GM12878 (cell line): ENCODE measurements around the gene PLPP2. TPM values are rescaled to one million over a fixed set of nuclear protein-coding genes. Genes with fewer than 3 reads are reported as not detected.

Source experiments
- ATAC-seq: fragments of 200-7000 bp; cut with Tn5 transposase; 3 replicates; pipeline ENCODE4 v1.9.1; 2020; ENCODE audit warnings: mild to moderate bottlenecking, moderate library complexity
- BruUV-seq: library from RNA; stranded (reverse); fragments of 400-500 nt; replicated peaks from 2 replicates; lab custom pipeline; 2021; lab: Mats Ljungman, UMichigan
- CTCF ChIA-PET: fragments of 300-600 bp; sonication (Branson Sonifier 250); formaldehyde crosslinking; extraction: SDS; loops from one replicate; lab custom pipeline; 2021; ENCODE audit warnings: inconsistent platforms; lab: Yijun Ruan, JAX
- POLR2A ChIA-PET: fragments of 350-600 bp; formaldehyde crosslinking; extraction: SDS; loops from one replicate; lab custom pipeline; 2021; ENCODE audit warnings: inconsistent platforms; lab: Charles Lee
- RAD21 ChIA-PET: fragments of 300-600 bp; sonication (Branson Sonifier 250); formaldehyde crosslinking; loops from one replicate; lab custom pipeline; 2023; ENCODE audit warnings: antibody characterized with exemption; ENCODE audit not compliant: unreplicated experiment; lab: Charles Lee
- SMC1A ChIA-PET: fragments of 300-600 bp; sonication (Branson Sonifier 250); formaldehyde crosslinking; loops from one replicate; lab custom pipeline; 2023; ENCODE audit not compliant: unreplicated experiment, uncharacterized antibody; lab: Charles Lee
- DNase-seq: peaks from one replicate; pipeline ENCODE4 v3.0.0-alpha.2; 2011; ENCODE audit warnings: low read depth, low spot score
- FAIRE-seq: peaks from 3 replicates; lab custom pipeline; 2011; peaks lifted over from hg19 to GRCh38; lab: Jason Lieb, UNC
- H2AFZ ChIP-seq: 2 replicates; pipeline ENCODE4 v1.6.0; 2011; ENCODE audit warnings: low read depth, low read length, control low read depth; ENCODE audit not compliant: control insufficient read depth
- H3K27ac ChIP-seq: 2 replicates; pipeline ENCODE4 v1.5.1; 2011; ENCODE audit warnings: control low read depth; ENCODE audit not compliant: control insufficient read depth, insufficient read depth
- H3K27me3 ChIP-seq, 2 experiments: replicated peaks in 1 of 2; 2 replicates each; pipeline versions ENCODE4 v1.6.0 to v1.6.1; 2011; ENCODE audit warnings: low read length in 1 of 2; ENCODE audit not compliant: control insufficient read depth in 2 of 2, insufficient read depth in 2 of 2
- H3K36me3 ChIP-seq, 2 experiments: 2 replicates each; pipeline ENCODE4 v1.5.1; 2011; ENCODE audit warnings: low read length in 1 of 2; ENCODE audit not compliant: control insufficient read depth in 2 of 2, insufficient read depth in 2 of 2
- H3K4me1 ChIP-seq: 2 replicates; pipeline ENCODE4 v1.6.1; 2011; ENCODE audit warnings: mild to moderate bottlenecking, low read length, moderate library complexity, mixed read lengths; ENCODE audit not compliant: control insufficient read depth, insufficient read depth
- H3K4me2 ChIP-seq: 2 replicates; pipeline ENCODE4 v1.6.0; 2011; ENCODE audit warnings: control low read depth; ENCODE audit not compliant: control insufficient read depth, insufficient read depth
- H3K4me3 ChIP-seq: fragments of 200-600 bp; sonication (generic); 2 replicates; pipeline ENCODE4 v1.5.1; 2016
- H3K79me2 ChIP-seq: 2 replicates; pipeline ENCODE4 v1.6.0; 2011; ENCODE audit warnings: low read length; ENCODE audit not compliant: control insufficient read depth, insufficient read depth
- H3K9ac ChIP-seq: 2 replicates; pipeline ENCODE4 v1.8.0; 2011; ENCODE audit warnings: low read length, control low read depth, mixed read lengths; ENCODE audit not compliant: control insufficient read depth, insufficient read depth
- H3K9me3 ChIP-seq: replicated peaks from 3 replicates; pipeline ENCODE4 v1.5.1; 2011; ENCODE audit warnings: mild to moderate bottlenecking, low read length; ENCODE audit not compliant: control insufficient read depth, insufficient read depth
- H4K20me1 ChIP-seq: 2 replicates; pipeline ENCODE4 v1.6.0; 2011; ENCODE audit not compliant: control insufficient read depth, insufficient read depth
- ATF7 ChIP-seq: fragments of 450-650 bp; IDR thresholded peaks from 2 replicates; pipeline ENCODE4 v1.6.1; 2016; ENCODE audit warnings: low read depth, mild to moderate bottlenecking
- BCL11A ChIP-seq: IDR thresholded peaks from 2 replicates; pipeline ENCODE4 v1.6.1; 2011; ENCODE audit warnings: low read depth, low read length
- CREB1 ChIP-seq: IDR thresholded peaks from 2 replicates; pipeline ENCODE4 v1.6.1; 2012; ENCODE audit warnings: low read depth, mild to moderate bottlenecking, inconsistent platforms
- DPF2 ChIP-seq: fragments of 450-650 bp; IDR thresholded peaks from 2 replicates; pipeline ENCODE4 v1.6.1; 2017; ENCODE audit warnings: mild to moderate bottlenecking
- E2F4 ChIP-seq: IDR thresholded peaks from 2 replicates; pipeline ENCODE4 v1.6.1; 2012; ENCODE audit warnings: low read depth, low read length, improper control_type of control experiment
- FOXK2 ChIP-seq: fragments of 450-650 bp; IDR thresholded peaks from 2 replicates; pipeline ENCODE4 v1.6.1; 2017; ENCODE audit warnings: mild to moderate bottlenecking, moderate library complexity
- HDAC6 ChIP-seq: fragments of 200-600 bp; sonication (generic); IDR thresholded peaks from one replicate; pipeline ENCODE4 v1.8.0; 2017; ENCODE audit warnings: antibody characterized with exemption; ENCODE audit not compliant: unreplicated experiment
- JUNB ChIP-seq: IDR thresholded peaks from 2 replicates; pipeline ENCODE4 v1.6.1; 2016; ENCODE audit warnings: antibody characterized with exemption, mild to moderate bottlenecking
- NKRF ChIP-seq: fragments of 450-650 bp; conservative IDR thresholded peaks from 2 replicates; pipeline ENCODE4 v1.6.1; 2017; ENCODE audit warnings: mild to moderate bottlenecking, moderate library complexity
- PAX5 ChIP-seq: IDR thresholded peaks from 2 replicates; pipeline ENCODE4 v1.6.1; 2011; ENCODE audit warnings: low read depth, low read length, borderline replicate concordance
- RAD51 ChIP-seq: fragments of 450-650 bp; IDR thresholded peaks from 2 replicates; pipeline ENCODE4 v1.6.1; 2016; ENCODE audit warnings: moderate library complexity, mild to moderate bottlenecking, inconsistent platforms
- SMC3 ChIP-seq: IDR thresholded peaks from 2 replicates; pipeline ENCODE4 v1.6.1; 2011; ENCODE audit warnings: low read length, improper control_type of control experiment, borderline replicate concordance
- STAT1 ChIP-seq: fragments of 450-650 bp; conservative IDR thresholded peaks from 2 replicates; pipeline ENCODE4 v1.6.1; 2014; ENCODE audit warnings: antibody characterized with exemption, mild to moderate bottlenecking
- SUPT20H ChIP-seq: IDR thresholded peaks from 2 replicates; pipeline ENCODE4 v1.6.1; 2011; ENCODE audit warnings: low read depth, mild to moderate bottlenecking, low read length, moderate library complexity, borderline replicate concordance; ENCODE audit not compliant: control insufficient read depth
- TBL1XR1 ChIP-seq: IDR thresholded peaks from 2 replicates; pipeline ENCODE4 v1.6.1; 2012; ENCODE audit warnings: low read depth, low read length, improper control_type of control experiment
- YBX1 ChIP-seq: fragments of 450-650 bp; IDR thresholded peaks from 2 replicates; pipeline ENCODE4 v1.6.1; 2016; ENCODE audit warnings: antibody characterized with exemption
- WGBS: methylation state at CpG from one replicate; pipeline ENCODE4 v1.1.6; 2016; ENCODE audit warnings: low lambda C conversion rate; ENCODE audit not compliant: insufficient replicate concordance, insufficient coverage; ENCODE audit errors: missing lambda C conversion rate; 5-methylcytosine and 5-hydroxymethylcytosine counted together
- in situ Hi-C: fragments of 300-500 bp; cut with MboI; formaldehyde crosslinking; loops from 9 replicates; pipeline ENCODE4 v1.14.3; 2018; ENCODE audit warnings: mixed read lengths
- intact Hi-C: fragments of 100-400 bp; cut with micrococcal nuclease; formaldehyde crosslinking; loops from one replicate; pipeline ENCODE4 v1.14.2; 2022; ENCODE audit not compliant: unreplicated experiment
- polyA plus RNA-seq, 11 experiments: library from polyadenylated mRNA; depleted of rRNA in 4 of 11; unstranded in 6 of 11; stranded (reverse) in 5 of 11; fragments of >200 nt; fragmentation: Nextera tagmentation in 4 of 11; fragmentation: Illumina TruSeq in 1 of 11; extraction: Ambion mirVana in 4 of 11; extraction: Trizol in 1 of 11; gene quantifications; 1 replicate in 1 of 11; 2 replicates in 10 of 11; pipeline versions ENCODE4 v1.2.1 to v1.2.3, GENCODE V29; 2011 to 2016; ENCODE audit warnings: inconsistent platforms in 2 of 11, missing spikeins in 2 of 11, low read depth in 1 of 11
- total RNA-seq, 4 experiments: library from RNA; depleted of rRNA in 3 of 4; stranded (reverse); fragments of >200 nt in 3 of 4; fragmentation: Illumina TruSeq in 1 of 4; extraction: Trizol in 1 of 4; gene quantifications; 2 replicates each; pipeline versions ENCODE4 v1.2.1 to v1.2.3, GENCODE V29; 2013 to 2021

Gene PLPP2
- total and polyA plus RNA-seq, 10 of the 15 experiments (the other 5 are each of a cell fraction or from before 2014, with no cell fraction given): 0.04 to 0.62 (median 0.14) TPM; not detected in 7

DNA sequence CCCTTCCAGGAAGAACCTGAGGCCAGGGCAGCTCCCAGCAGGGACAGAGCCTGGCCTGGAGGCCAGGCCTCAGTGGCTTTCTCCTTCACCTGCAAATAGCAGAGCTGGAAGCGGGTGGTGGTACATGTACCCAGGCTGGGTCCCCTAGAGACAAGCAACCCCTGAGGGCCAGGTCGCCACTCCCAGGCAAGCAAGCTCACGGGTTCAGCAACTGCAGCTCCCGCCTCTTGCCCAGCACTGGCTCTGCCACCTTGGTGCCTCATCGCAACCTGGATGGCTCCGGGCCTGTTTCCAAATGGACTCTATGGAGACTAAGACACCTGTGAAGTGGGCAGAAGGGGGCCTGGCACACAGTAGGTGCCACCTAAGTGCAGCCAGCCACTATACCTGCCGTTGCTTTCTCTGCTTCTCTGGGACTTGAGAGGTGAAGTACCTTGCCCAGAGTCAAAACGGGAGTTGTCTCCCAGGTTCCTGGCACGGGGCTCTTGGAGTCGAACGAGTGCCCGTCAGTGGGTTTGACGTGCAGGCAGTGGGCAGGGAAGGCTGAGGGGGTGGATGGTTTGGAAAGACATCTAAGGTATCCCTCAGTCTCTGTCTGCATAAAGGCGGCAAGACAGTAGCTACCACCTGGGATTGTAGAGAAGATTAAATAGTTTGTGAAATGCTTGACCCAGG, 2.4 kb upstream of the PLPP2 start:
- POLR2A ChIA-PET: interaction anchor here (0.6 kb wide), 1 partner anchor 190 kb away, joined by 3 read pairs; no protein-coding TSS in a partner anchor
- no peak for ATAC-seq
- Histone ChIP-seq H3K27me3 (peaks cover 0 to 6% of the 10 kb centered on the region in 2 experiments; a peak in 2 of 4 replicates), H3K4me1 (no peaks in the 10 kb centered on the region), H2AFZ (no peak overlapping the region), H3K4me3 (no peak overlapping the region), H3K9ac (no peak overlapping the region), H3K9me3 (no peaks in the 10 kb centered on the region), H3K4me2 (no peak overlapping the region), H4K20me1 (no peaks in the 10 kb centered on the region), H3K27ac (no peak overlapping the region), H3K36me3 (no peaks in the 10 kb centered on the region), H3K79me2 (no peaks in the 10 kb centered on the region)
- SMC1A ChIA-PET: interaction anchor here (1.2 kb wide), 1 partner anchor 217 kb away, joined by 3 read pairs; no protein-coding TSS in a partner anchor
- CTCF ChIA-PET: interaction anchor here (1.2 kb wide), 1 partner anchor 217 kb away, joined by 3 read pairs; no protein-coding TSS in a partner anchor
- FAIRE-seq: no peak
- no peak for DNase-seq
- in situ Hi-C loops (no loop called here), intact Hi-C loops (no loop called here)
- TF ChIP-seq DPF2: no peak
- no peak for TF ChIP-seq BCL11A
- TF ChIP-seq YBX1: no peak
- TF ChIP-seq HDAC6: no peak
- no peak for TF ChIP-seq FOXK2
- TF ChIP-seq JUNB: no peak
- TF ChIP-seq SUPT20H: no peak
- no peak for TF ChIP-seq RAD51
- no peak for TF ChIP-seq E2F4
- TF ChIP-seq NKRF: no peak
- no peak for TF ChIP-seq CREB1
- no peak for TF ChIP-seq STAT1
- no peak for TF ChIP-seq ATF7
- TF ChIP-seq TBL1XR1: no peak
- TF ChIP-seq PAX5: no peak
- TF ChIP-seq SMC3: no peak
- no TSS peak for BruUV-seq
- RAD21 ChIA-PET: no interaction called here
- 25% methylated on average over 14 of the region's 14 CpGs for WGBS
